Testis (tissue), 2 donors: ENCODE measurements around the gene SFMBT2.

Experiments used
- POLR2A ChIP-seq: fragments of 450-650 bp; IDR thresholded peaks from one replicate; pipeline ENCODE4 v1.6.1; 2017; ENCODE audit warnings: antibody characterized with exemption, mild to moderate bottlenecking, moderate library complexity
- TF ChIP-seq, protein P1 (sequence below), 3 experiments: fragments of 450-650 bp in 2 of 3; fragments of 200-600 bp in 1 of 3; sonication (generic) in 1 of 3; IDR thresholded peaks; one replicate each; pipeline ENCODE4 v1.5.1; 2016 to 2019; ENCODE audit warnings: antibody characterized with exemption in 3 of 3, mild to moderate bottlenecking in 2 of 3, moderate library complexity in 1 of 3

GRCh38 chr10:7152982-7153381 is 257.9 kb downstream of the SFMBT2 start:
- no peak for TF ChIP-seq POLR2A
- TF ChIP-seq, protein P1, sequence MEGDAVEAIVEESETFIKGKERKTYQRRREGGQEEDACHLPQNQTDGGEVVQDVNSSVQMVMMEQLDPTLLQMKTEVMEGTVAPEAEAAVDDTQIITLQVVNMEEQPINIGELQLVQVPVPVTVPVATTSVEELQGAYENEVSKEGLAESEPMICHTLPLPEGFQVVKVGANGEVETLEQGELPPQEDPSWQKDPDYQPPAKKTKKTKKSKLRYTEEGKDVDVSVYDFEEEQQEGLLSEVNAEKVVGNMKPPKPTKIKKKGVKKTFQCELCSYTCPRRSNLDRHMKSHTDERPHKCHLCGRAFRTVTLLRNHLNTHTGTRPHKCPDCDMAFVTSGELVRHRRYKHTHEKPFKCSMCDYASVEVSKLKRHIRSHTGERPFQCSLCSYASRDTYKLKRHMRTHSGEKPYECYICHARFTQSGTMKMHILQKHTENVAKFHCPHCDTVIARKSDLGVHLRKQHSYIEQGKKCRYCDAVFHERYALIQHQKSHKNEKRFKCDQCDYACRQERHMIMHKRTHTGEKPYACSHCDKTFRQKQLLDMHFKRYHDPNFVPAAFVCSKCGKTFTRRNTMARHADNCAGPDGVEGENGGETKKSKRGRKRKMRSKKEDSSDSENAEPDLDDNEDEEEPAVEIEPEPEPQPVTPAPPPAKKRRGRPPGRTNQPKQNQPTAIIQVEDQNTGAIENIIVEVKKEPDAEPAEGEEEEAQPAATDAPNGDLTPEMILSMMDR (IDR thresholded peaks at IDR 0.05): no peak
